A549 treated with AZD9567 at 1 μM for 4 hours (cell line): ENCODE data around the gene IGFBP3. TPM values are rescaled to one million over a fixed set of nuclear protein-coding genes. Genes with fewer than 3 reads are reported as not detected.

ENCODE experiments used
- total RNA-seq: library from RNA; stranded (reverse); fragments of 200-300 nt; extraction: Qiagen RNA extraction; gene quantifications from 5 replicates; pipeline ENCODE4 v1.2.3, GENCODE V29; 2022; ENCODE audit not compliant: insufficient read depth

IGFBP3 gene, protein sequence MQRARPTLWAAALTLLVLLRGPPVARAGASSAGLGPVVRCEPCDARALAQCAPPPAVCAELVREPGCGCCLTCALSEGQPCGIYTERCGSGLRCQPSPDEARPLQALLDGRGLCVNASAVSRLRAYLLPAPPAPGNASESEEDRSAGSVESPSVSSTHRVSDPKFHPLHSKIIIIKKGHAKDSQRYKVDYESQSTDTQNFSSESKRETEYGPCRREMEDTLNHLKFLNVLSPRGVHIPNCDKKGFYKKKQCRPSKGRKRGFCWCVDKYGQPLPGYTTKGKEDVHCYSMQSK
- total RNA-seq, result 124 to 207 TPM (median 169 TPM) in 5 replicates

DNA sequence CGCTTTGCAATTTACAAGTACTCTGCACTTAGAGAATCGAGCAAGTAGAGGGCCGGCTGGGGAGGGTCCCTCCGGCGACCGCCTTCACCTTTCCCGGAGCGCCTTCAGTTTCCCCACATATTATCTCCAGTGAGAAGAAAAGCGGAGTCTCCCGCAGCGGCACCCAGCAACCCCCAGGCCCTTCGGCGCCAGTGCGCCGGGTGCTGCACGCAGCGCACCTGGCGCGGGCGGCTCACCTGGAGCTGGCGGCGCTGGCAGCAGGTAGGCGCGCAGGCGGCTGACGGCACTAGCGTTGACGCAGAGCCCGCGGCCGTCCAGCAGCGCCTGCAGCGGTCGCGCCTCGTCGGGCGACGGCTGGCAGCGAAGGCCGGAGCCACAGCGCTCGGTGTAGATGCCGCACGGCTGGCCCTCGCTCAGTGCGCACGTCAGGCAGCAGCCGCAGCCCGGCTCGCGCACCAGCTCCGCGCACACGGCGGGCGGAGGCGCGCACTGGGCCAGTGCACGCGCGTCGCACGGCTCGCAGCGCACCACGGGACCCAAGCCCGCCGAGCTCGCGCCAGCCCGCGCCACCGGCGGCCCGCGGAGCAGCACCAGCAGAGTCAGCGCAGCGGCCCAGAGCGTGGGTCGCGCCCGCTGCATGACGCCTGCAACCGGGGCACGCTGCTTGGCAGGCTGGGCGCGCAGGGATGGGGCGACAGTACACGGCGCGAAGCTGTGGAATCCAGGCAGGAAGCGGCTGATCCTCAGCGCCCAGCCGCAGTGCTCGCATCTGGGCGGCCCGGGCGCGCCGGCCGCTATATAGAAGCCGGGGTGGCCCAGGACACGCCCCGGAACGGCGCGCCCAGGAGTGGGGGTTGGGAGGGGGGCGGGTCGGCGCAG, at the start of gene IGFBP3:
TSS of gene IGFBP3 (minus strand) at position 771 of the 879 bp plus-strand sequence. CDS start at position 639, 132 bp downstream.

DNA sequence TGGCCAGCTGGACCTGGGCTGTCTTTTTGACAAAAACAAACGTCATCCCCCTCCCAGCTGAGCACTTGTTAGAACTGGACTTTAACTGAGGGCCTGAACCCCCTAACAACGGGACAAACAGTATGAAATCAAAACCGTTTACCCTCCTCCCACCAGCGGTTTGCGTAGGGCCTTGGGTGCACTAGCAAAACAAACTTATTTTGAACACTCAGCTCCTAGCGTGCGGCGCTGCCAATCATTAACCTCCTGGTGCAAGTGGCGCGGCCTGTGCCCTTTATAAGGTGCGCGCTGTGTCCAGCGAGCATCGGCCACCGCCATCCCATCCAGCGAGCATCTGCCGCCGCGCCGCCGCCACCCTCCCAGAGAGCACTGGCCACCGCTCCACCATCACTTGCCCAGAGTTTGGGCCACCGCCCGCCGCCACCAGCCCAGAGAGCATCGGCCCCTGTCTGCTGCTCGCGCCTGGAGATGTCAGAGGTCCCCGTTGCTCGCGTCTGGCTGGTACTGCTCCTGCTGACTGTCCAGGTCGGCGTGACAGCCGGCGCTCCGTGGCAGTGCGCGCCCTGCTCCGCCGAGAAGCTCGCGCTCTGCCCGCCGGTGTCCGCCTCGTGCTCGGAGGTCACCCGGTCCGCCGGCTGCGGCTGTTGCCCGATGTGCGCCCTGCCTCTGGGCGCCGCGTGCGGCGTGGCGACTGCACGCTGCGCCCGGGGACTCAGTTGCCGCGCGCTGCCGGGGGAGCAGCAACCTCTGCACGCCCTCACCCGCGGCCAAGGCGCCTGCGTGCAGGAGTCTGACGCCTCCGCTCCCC, 32.7 kb downstream of the IGFBP3 start, which contains the start of gene IGFBP1:
TSS of gene IGFBP1 (plus strand) at position 304 of the 808 bp plus-strand sequence. CDS start at position 469, 165 bp downstream.

DNA sequence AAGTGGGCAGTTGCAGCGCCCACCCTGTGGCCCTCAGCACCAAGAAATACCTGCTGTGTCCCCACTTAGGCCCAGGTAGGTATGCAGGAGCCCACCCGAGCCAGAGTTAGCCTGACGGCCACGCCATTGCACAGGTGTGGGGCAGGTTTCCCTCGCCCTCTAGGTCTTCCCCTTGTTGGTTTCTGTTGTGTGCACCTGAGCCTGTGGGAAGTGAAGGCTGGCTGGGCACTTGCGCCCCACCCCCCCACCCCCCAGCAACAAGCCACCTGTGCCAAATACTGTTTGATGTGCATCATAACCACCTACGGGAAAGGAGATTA, 48.1 kb downstream of the IGFBP3 start, which contains the start of gene CCDC201:
TSS of gene CCDC201 (minus strand) at position 48 of the 320 bp plus-strand sequence. CDS start 75 bp downstream, outside the sequence.

Other genes starting within 250 kb of the IGFBP3 start
- gene CCDC201, start 48.2 kb downstream of the IGFBP3 start, total RNA-seq, result 0.02 TPM in 1 of 5 replicates, not detected in the others
- 45.4 to 69.5 TPM (median 60.7 TPM) in 5 replicates for gene IGFBP1, start 32.8 kb downstream of the IGFBP3 start, total RNA-seq